H1 (cell line): ENCODE data around the gene SERPINB13. TPM values are rescaled to one million over a fixed set of nuclear protein-coding genes. Genes with fewer than 3 reads are reported as not detected.

Experiments
- BCL11A ChIP-seq, 2 experiments: IDR thresholded peaks; one replicate each; pipeline ENCODE4 v1.6.1; 2011; ENCODE audit warnings: low read depth in 2 of 2, low read length in 2 of 2, mild to moderate bottlenecking in 2 of 2
- CREB1 ChIP-seq: IDR thresholded peaks from 2 replicates; pipeline ENCODE4 v1.6.1; 2012; ENCODE audit warnings: inconsistent platforms
- EZH2 ChIP-seq: fragments of 200-600 bp; sonication (generic); IDR thresholded peaks from 2 replicates; pipeline ENCODE4 v1.7.1; 2012; ENCODE audit warnings: low read depth, mild to moderate bottlenecking, moderate library complexity, low read length, inconsistent platforms; ENCODE audit not compliant: severe bottlenecking
- GTF2F1 ChIP-seq: IDR thresholded peaks from 2 replicates; pipeline ENCODE4 v1.6.1; 2012; ENCODE audit warnings: low read depth, low read length, improper control_type of control experiment, borderline replicate concordance
- KDM5A ChIP-seq: fragments of 200-600 bp; IDR thresholded peaks from 2 replicates; pipeline ENCODE4 v1.7.1; 2012; ENCODE audit warnings: mild to moderate bottlenecking, low read length, inconsistent platforms, mixed read lengths
- RBBP5 ChIP-seq: IDR thresholded peaks from 2 replicates; pipeline ENCODE4 v1.7.1; 2012; ENCODE audit warnings: low read depth, mild to moderate bottlenecking, inconsistent platforms, low read length, moderate library complexity, borderline replicate concordance
- polyA plus RNA-seq, 7 experiments: library from polyadenylated mRNA; depleted of rRNA in 3 of 7; stranded (reverse) in 5 of 7; unstranded in 2 of 7; fragments of >200 nt in 5 of 7; fragments of 200-250 nt in 2 of 7; gene quantifications; 1 replicate in 5 of 7; 2 replicates in 1 of 7; 4 replicates in 1 of 7; pipeline versions ENCODE4 v1.2.1 to v1.2.3, GENCODE V29; 2011 to 2013; ENCODE audit warnings: missing spikeins in 2 of 7, mixed read lengths in 2 of 7
- total RNA-seq: library from RNA; stranded (reverse); fragmentation: NEBNext Ultra II Directional; extraction: Animal tissue kit (Norgen Biotek cat#: 25700); gene quantifications from 2 replicates; pipeline ENCODE4 v1.2.1, GENCODE V29; 2021
- TF ChIP-seq, protein P1 (sequence below): fragments of 300-600 bp; sonication (generic); IDR thresholded peaks from 2 replicates; pipeline ENCODE4 v1.7.1; 2012; ENCODE audit warnings: low read length, moderate library complexity, mild to moderate bottlenecking, inconsistent platforms; ENCODE audit not compliant: insufficient replicate concordance
- TF ChIP-seq, protein P2 (sequence below): IDR thresholded peaks from 2 replicates; pipeline ENCODE4 v1.6.1; 2012; ENCODE audit warnings: inconsistent platforms

The SERPINB13 gene
- total and polyA plus RNA-seq, 2 of the 8 experiments (the other 6 are each of a cell fraction or from before 2014, with no cell fraction given): not detected

DNA sequence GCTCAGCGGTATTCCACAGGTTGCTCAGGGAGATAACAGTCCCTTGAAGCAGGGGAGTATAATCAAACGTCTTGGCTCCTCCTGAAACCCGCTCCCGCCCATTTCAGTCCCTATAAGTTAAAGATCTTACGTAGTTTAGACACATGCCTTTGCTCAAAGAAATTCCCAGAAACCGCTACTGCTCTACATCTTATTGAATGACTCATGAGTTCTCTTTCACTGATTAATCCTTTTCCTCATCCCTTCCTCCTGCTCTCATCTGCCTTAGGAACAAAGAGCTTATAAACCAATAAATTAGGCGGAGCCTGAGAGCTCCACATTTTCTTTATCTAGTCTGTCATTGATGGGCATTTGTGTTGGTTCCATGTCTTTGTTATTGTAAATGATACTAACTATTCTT lies 61.1 kb downstream of the SERPINB13 start (continued):
- TF ChIP-seq, protein P1, sequence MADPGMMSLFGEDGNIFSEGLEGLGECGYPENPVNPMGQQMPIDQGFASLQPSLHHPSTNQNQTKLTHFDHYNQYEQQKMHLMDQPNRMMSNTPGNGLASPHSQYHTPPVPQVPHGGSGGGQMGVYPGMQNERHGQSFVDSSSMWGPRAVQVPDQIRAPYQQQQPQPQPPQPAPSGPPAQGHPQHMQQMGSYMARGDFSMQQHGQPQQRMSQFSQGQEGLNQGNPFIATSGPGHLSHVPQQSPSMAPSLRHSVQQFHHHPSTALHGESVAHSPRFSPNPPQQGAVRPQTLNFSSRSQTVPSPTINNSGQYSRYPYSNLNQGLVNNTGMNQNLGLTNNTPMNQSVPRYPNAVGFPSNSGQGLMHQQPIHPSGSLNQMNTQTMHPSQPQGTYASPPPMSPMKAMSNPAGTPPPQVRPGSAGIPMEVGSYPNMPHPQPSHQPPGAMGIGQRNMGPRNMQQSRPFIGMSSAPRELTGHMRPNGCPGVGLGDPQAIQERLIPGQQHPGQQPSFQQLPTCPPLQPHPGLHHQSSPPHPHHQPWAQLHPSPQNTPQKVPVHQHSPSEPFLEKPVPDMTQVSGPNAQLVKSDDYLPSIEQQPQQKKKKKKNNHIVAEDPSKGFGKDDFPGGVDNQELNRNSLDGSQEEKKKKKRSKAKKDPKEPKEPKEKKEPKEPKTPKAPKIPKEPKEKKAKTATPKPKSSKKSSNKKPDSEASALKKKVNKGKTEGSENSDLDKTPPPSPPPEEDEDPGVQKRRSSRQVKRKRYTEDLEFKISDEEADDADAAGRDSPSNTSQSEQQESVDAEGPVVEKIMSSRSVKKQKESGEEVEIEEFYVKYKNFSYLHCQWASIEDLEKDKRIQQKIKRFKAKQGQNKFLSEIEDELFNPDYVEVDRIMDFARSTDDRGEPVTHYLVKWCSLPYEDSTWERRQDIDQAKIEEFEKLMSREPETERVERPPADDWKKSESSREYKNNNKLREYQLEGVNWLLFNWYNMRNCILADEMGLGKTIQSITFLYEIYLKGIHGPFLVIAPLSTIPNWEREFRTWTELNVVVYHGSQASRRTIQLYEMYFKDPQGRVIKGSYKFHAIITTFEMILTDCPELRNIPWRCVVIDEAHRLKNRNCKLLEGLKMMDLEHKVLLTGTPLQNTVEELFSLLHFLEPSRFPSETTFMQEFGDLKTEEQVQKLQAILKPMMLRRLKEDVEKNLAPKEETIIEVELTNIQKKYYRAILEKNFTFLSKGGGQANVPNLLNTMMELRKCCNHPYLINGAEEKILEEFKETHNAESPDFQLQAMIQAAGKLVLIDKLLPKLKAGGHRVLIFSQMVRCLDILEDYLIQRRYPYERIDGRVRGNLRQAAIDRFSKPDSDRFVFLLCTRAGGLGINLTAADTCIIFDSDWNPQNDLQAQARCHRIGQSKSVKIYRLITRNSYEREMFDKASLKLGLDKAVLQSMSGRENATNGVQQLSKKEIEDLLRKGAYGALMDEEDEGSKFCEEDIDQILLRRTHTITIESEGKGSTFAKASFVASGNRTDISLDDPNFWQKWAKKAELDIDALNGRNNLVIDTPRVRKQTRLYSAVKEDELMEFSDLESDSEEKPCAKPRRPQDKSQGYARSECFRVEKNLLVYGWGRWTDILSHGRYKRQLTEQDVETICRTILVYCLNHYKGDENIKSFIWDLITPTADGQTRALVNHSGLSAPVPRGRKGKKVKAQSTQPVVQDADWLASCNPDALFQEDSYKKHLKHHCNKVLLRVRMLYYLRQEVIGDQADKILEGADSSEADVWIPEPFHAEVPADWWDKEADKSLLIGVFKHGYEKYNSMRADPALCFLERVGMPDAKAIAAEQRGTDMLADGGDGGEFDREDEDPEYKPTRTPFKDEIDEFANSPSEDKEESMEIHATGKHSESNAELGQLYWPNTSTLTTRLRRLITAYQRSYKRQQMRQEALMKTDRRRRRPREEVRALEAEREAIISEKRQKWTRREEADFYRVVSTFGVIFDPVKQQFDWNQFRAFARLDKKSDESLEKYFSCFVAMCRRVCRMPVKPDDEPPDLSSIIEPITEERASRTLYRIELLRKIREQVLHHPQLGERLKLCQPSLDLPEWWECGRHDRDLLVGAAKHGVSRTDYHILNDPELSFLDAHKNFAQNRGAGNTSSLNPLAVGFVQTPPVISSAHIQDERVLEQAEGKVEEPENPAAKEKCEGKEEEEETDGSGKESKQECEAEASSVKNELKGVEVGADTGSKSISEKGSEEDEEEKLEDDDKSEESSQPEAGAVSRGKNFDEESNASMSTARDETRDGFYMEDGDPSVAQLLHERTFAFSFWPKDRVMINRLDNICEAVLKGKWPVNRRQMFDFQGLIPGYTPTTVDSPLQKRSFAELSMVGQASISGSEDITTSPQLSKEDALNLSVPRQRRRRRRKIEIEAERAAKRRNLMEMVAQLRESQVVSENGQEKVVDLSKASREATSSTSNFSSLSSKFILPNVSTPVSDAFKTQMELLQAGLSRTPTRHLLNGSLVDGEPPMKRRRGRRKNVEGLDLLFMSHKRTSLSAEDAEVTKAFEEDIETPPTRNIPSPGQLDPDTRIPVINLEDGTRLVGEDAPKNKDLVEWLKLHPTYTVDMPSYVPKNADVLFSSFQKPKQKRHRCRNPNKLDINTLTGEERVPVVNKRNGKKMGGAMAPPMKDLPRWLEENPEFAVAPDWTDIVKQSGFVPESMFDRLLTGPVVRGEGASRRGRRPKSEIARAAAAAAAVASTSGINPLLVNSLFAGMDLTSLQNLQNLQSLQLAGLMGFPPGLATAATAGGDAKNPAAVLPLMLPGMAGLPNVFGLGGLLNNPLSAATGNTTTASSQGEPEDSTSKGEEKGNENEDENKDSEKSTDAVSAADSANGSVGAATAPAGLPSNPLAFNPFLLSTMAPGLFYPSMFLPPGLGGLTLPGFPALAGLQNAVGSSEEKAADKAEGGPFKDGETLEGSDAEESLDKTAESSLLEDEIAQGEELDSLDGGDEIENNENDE: no peak
- TF ChIP-seq GTF2F1 (no peak), CREB1 (no peak), KDM5A (no peak), EZH2 (no peak), RBBP5 (no peak), BCL11A (IDR thresholded peaks at IDR 0.05; ENCODE audit: low read depth in 2 of 2, low read length in 2 of 2) (no peak)
- TF ChIP-seq, protein P2, sequence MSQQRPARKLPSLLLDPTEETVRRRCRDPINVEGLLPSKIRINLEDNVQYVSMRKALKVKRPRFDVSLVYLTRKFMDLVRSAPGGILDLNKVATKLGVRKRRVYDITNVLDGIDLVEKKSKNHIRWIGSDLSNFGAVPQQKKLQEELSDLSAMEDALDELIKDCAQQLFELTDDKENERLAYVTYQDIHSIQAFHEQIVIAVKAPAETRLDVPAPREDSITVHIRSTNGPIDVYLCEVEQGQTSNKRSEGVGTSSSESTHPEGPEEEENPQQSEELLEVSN: no peak
